Ishikawa (cell line): ENCODE data around the gene UTS2B.

Experiments used
- CREB1 ChIP-seq: IDR thresholded peaks from 2 replicates; pipeline ENCODE4 v1.6.1; 2012; ENCODE audit warnings: low read depth
- EP300 ChIP-seq: IDR thresholded peaks from 2 replicates; pipeline ENCODE4 v1.6.1; 2012; ENCODE audit warnings: borderline replicate concordance
- FOXM1 ChIP-seq: IDR thresholded peaks from 2 replicates; pipeline ENCODE4 v1.6.1; 2012; ENCODE audit warnings: low read depth, borderline replicate concordance
- REST ChIP-seq: IDR thresholded peaks from 2 replicates; pipeline ENCODE4 v1.6.1; 2012; ENCODE audit warnings: low read depth, mild to moderate bottlenecking
- TAF1 ChIP-seq: IDR thresholded peaks from 2 replicates; pipeline ENCODE4 v1.6.1; 2012; ENCODE audit warnings: low read depth, mild to moderate bottlenecking
- TCF12 ChIP-seq: IDR thresholded peaks from 2 replicates; pipeline ENCODE4 v1.6.1; 2012; ENCODE audit warnings: low read depth
- TEAD4 ChIP-seq: IDR thresholded peaks from 2 replicates; pipeline ENCODE4 v1.6.1; 2012
- YY1 ChIP-seq: IDR thresholded peaks from 2 replicates; pipeline ENCODE4 v1.6.1; 2012; ENCODE audit warnings: low read depth
- TF ChIP-seq, protein P1 (sequence below): IDR thresholded peaks from 2 replicates; pipeline ENCODE4 v1.6.1; 2012
- TF ChIP-seq, protein P2 (sequence below): IDR thresholded peaks from 2 replicates; pipeline ENCODE4 v1.6.1; 2012

DNA sequence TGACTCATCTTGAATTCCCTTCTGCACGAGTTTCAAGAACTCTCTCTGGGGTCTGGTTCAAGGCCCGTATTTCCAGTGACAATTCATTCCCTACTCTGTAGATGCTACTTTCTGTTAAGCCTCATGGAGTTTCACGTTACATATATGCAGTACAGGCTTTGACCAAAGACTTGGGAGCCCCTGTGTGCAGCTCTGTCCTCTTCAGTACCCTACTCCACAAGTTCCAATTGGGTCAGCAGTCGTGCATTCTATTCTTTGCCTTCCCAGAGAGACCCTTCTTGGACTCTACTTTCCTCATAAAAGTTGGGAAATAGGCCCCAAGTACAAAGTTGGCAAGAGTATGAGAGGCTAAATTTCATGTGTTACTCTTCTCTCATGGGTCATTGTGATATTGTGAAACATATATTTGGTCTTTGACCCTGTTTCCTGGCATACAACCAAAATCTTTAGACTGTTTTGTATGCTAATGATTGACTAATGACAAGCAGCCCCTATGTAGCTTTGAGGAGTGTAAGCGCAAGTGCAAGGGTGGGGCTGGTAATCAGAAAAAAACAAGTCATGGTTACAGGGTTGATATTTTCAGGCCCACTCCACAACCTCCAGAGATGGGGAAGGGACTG lies 16.1 kb downstream of the UTS2B start:
- TF ChIP-seq, protein P1, sequence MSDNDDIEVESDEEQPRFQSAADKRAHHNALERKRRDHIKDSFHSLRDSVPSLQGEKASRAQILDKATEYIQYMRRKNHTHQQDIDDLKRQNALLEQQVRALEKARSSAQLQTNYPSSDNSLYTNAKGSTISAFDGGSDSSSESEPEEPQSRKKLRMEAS = no peak
- TF ChIP-seq REST (no peak), FOXM1 (no peak), YY1 (no peak), TAF1 (no peak), TEAD4 (no peak), CREB1 (no peak), EP300 (no peak), TCF12 (no peak)
- TF ChIP-seq, protein P2, sequence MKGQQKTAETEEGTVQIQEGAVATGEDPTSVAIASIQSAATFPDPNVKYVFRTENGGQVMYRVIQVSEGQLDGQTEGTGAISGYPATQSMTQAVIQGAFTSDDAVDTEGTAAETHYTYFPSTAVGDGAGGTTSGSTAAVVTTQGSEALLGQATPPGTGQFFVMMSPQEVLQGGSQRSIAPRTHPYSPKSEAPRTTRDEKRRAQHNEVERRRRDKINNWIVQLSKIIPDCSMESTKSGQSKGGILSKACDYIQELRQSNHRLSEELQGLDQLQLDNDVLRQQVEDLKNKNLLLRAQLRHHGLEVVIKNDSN = no peak
